Measurements from ENCODE around the gene SDHC.

The SDHC gene

GRCh38 chr1:161314201-161314981 is at the start of gene SDHC:
TSS of gene SDHC (plus strand) at chr1:161314381. CDS start at chr1:161314406, 25 bp downstream.
- peak within 1 kb of the TSS; percentile 98 for H2AFZ ChIP-seq (ENCODE audit: low read depth, low read length, severe bottlenecking)
- no peaks in the 10 kb centered on the region for H3K9me3 ChIP-seq (ENCODE audit: insufficient read depth, low read length)
- no peaks in the 10 kb centered on the region for H4K20me1 ChIP-seq (ENCODE audit: low read depth, low read length)
- TF ChIP-seq EZH2phosphoT487 (conservative IDR thresholded peaks at IDR 0.05; ENCODE audit: low read length) (no peak), CTCF (IDR thresholded peaks at IDR 0.05; ENCODE audit: insufficient read depth, low read length, poor library complexity, severe bottlenecking) (peak; percentile 23)
- H3K4me2 ChIP-seq (ENCODE audit: low read depth, low read length, poor library complexity, severe bottlenecking) = peak within 1 kb of the TSS; percentile 97
- H3F3A ChIP-seq (ENCODE audit: insufficient read depth) = no peaks in the 10 kb centered on the region
- H3K9me2 ChIP-seq (replicated peaks; ENCODE audit: insufficient read depth, low read length) = no peaks in the 10 kb centered on the region
- peaks cover 6% of the 10 kb centered on the region; the same call in 1 of the 2 replicates for H3K79me2 ChIP-seq (ENCODE audit: insufficient read depth, low read length)
- peak within 1 kb of the TSS; percentile 88 for H3K4me3 ChIP-seq (ENCODE audit: insufficient read depth, low read length, poor library complexity, severe bottlenecking)
- H3K27ac ChIP-seq (ENCODE audit: low read depth, low read length) = peak within 1 kb of the TSS; percentile 23; the same call in 1 of the 2 replicates
- H3K9ac ChIP-seq (ENCODE audit: low read length) = peak within 1 kb of the TSS; percentile 92
- no peaks in the 10 kb centered on the region for H3K27me3 ChIP-seq (ENCODE audit: low read length)
- no peaks in the 10 kb centered on the region for H3K36me3 ChIP-seq (ENCODE audit: low read length)

- Histone ChIP-seq H3K9ac (ENCODE audit: low read length) (no peak overlapping the region), H3K27ac (ENCODE audit: low read depth, low read length) (no peak overlapping the region), H3F3A (ENCODE audit: insufficient read depth) (no peaks in the 10 kb centered on the region), H3K4me3 (ENCODE audit: insufficient read depth, low read length, poor library complexity, severe bottlenecking) (no peak overlapping the region), H3K27me3 (ENCODE audit: low read length) (no peaks in the 10 kb centered on the region), H2AFZ (ENCODE audit: low read depth, low read length, severe bottlenecking) (no peak overlapping the region), H4K20me1 (ENCODE audit: low read depth, low read length) (no peaks in the 10 kb centered on the region), H3K9me3 (ENCODE audit: insufficient read depth, low read length) (no peaks in the 10 kb centered on the region), H3K36me3 (ENCODE audit: low read length) (no peaks in the 10 kb centered on the region), H3K9me2 (replicated peaks; ENCODE audit: insufficient read depth, low read length) (no peaks in the 10 kb centered on the region), H3K4me2 (ENCODE audit: low read depth, low read length, poor library complexity, severe bottlenecking) (no peak overlapping the region), H3K79me2 (ENCODE audit: insufficient read depth, low read length) (no peaks in the 10 kb centered on the region)
- TF ChIP-seq EZH2phosphoT487 (conservative IDR thresholded peaks at IDR 0.05; ENCODE audit: low read length) = no peak
- TF ChIP-seq CTCF (IDR thresholded peaks at IDR 0.05; ENCODE audit: insufficient read depth, low read length, poor library complexity, severe bottlenecking) = no peak
Observed at GRCh38 chr1:161265305-161265704, 48.9 kb upstream of the SDHC start.

GRCh38 chr1:161266202-161266601 is 48.0 kb upstream of the SDHC start:
- no peak overlapping the region for H3K9ac ChIP-seq (ENCODE audit: low read length)
- no peak overlapping the region for H3K27ac ChIP-seq (ENCODE audit: low read depth, low read length)
- H3K27me3 ChIP-seq (ENCODE audit: low read length) = no peaks in the 10 kb centered on the region
- no peaks in the 10 kb centered on the region for H3K9me2 ChIP-seq (replicated peaks; ENCODE audit: insufficient read depth, low read length)
- H4K20me1 ChIP-seq (ENCODE audit: low read depth, low read length) = no peaks in the 10 kb centered on the region
- TF ChIP-seq CTCF (IDR thresholded peaks at IDR 0.05; ENCODE audit: insufficient read depth, low read length, poor library complexity, severe bottlenecking) = no peak
- no peak for TF ChIP-seq EZH2phosphoT487 (conservative IDR thresholded peaks at IDR 0.05; ENCODE audit: low read length)
- H2AFZ ChIP-seq (ENCODE audit: low read depth, low read length, severe bottlenecking) = no peak overlapping the region
- H3K9me3 ChIP-seq (ENCODE audit: insufficient read depth, low read length) = no peaks in the 10 kb centered on the region
- H3K4me3 ChIP-seq (ENCODE audit: insufficient read depth, low read length, poor library complexity, severe bottlenecking) = no peak overlapping the region
- no peaks in the 10 kb centered on the region for H3K79me2 ChIP-seq (ENCODE audit: insufficient read depth, low read length)
- no peak overlapping the region for H3K4me2 ChIP-seq (ENCODE audit: low read depth, low read length, poor library complexity, severe bottlenecking)
- H3F3A ChIP-seq (ENCODE audit: insufficient read depth) = no peaks in the 10 kb centered on the region
- no peaks in the 10 kb centered on the region for H3K36me3 ChIP-seq (ENCODE audit: low read length)

All from SU-DHL-6 (cell line).